BE2C (cell line): ENCODE measurements around the gene SNTG2.

Experiments used
- DNase-seq: peaks from one replicate; pipeline ENCODE4 v3.0.0-alpha.2; 2020
- H3K27me3 ChIP-seq: fragments of 250-450 bp; sonication (Bioruptor Pico); 2 replicates; pipeline ENCODE4 v1.5.1; 2020; ENCODE audit warnings: mild to moderate bottlenecking
- H3K36me3 ChIP-seq: fragments of 250-450 bp; sonication (Bioruptor Pico); 2 replicates; pipeline ENCODE4 v1.5.1; 2020; ENCODE audit warnings: mild to moderate bottlenecking
- H3K4me1 ChIP-seq: fragments of 250-450 bp; sonication (Bioruptor Pico); 2 replicates; pipeline ENCODE4 v1.5.1; 2020
- H3K4me3 ChIP-seq: 2 replicates; pipeline ENCODE4 v1.5.1; 2011; ENCODE audit warnings: low read depth, low read length
- H3K9me3 ChIP-seq: fragments of 250-450 bp; sonication (Bioruptor Pico); 2 replicates; pipeline ENCODE4 v1.5.1; 2020
- TF ChIP-seq, protein P1 (sequence below): IDR thresholded peaks from 2 replicates; pipeline ENCODE4 v1.5.1; 2012; ENCODE audit warnings: mild to moderate bottlenecking, low read depth, low read length

Gene SNTG2

DNA sequence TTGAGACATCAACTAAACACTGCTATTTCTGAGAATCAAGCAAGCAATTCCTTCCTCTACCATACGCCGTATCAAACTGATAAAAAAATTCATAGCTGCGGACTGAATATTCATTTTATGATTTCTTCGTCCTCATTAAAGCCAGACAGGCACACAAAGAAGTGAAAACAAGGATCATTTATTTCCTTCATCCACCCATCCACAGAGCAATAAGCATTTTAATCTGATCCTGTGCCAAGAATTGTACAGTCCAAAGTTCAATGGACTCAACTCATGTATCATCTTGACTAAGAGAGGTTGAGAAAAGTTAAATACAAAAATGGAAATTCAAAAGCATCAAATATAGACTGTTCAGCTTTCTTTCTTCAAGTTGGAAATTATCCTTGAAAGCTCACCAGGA lies 19.7 kb upstream of the SNTG2 start:
- Histone ChIP-seq H3K9me3 (no peaks in the 10 kb centered on the region), H3K4me1 (no peaks in the 10 kb centered on the region), H3K27me3 (no peaks in the 10 kb centered on the region), H3K36me3 (no peaks in the 10 kb centered on the region), H3K4me3 (no peak overlapping the region)
- TF ChIP-seq, protein P1, sequence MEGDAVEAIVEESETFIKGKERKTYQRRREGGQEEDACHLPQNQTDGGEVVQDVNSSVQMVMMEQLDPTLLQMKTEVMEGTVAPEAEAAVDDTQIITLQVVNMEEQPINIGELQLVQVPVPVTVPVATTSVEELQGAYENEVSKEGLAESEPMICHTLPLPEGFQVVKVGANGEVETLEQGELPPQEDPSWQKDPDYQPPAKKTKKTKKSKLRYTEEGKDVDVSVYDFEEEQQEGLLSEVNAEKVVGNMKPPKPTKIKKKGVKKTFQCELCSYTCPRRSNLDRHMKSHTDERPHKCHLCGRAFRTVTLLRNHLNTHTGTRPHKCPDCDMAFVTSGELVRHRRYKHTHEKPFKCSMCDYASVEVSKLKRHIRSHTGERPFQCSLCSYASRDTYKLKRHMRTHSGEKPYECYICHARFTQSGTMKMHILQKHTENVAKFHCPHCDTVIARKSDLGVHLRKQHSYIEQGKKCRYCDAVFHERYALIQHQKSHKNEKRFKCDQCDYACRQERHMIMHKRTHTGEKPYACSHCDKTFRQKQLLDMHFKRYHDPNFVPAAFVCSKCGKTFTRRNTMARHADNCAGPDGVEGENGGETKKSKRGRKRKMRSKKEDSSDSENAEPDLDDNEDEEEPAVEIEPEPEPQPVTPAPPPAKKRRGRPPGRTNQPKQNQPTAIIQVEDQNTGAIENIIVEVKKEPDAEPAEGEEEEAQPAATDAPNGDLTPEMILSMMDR, result no peak
- no peak for DNase-seq

DNA sequence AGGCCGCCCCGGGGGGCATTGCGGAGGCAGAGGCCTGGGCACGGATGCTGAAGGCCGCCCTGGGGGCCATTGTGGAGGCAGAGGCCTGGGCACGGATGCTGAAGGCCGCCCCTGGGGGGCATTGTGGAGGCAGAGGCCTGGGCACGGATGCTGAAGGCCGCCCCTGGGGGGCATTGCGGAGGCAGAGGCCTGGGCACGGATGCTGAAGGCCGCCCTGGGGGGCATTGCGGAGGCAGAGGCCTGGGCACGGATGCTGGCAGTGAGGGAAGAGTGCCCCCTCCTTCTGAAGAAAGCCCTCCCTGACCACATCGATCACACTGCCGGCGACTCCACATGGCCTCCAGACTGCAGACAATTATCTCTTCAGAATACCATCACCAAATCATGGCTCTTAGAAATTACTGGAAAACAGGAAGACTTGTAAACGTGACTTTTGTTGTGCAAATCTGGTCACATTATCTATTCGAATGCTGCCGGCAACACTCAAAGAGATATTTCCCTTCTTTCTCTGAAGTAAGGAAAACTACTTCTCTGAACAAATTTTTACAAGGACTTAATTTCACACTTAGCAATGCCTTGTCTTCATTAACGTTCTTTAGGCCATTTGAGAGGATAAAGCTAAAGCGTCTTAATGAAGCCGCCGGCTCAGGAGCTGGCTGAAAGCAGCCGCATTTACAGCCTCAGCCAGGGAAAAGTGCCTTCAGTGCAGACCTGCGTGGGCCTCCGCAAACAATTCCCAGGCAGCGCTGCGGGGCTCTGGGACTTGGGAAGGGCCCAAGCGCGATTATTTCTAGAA lies 18.1 kb upstream of the SNTG2 start:
- Histone ChIP-seq H3K36me3 (no peaks in the 10 kb centered on the region), H3K27me3 (no peaks in the 10 kb centered on the region), H3K4me3 (no peak overlapping the region), H3K4me1 (no peaks in the 10 kb centered on the region), H3K9me3 (no peaks in the 10 kb centered on the region)
- TF ChIP-seq, protein P1, result no peak
- no peak for DNase-seq

- TF ChIP-seq, protein P1, result no peak
- no peak for DNase-seq
- Histone ChIP-seq H3K9me3 (no peaks in the 10 kb centered on the region), H3K27me3 (no peaks in the 10 kb centered on the region), H3K36me3 (no peaks in the 10 kb centered on the region), H3K4me1 (no peaks in the 10 kb centered on the region), H3K4me3 (no peak overlapping the region)
These were observed 16.8 kb upstream of the SNTG2 start for GRCh38 chr2:933734-934295.

GRCh38 chr2:937530-937929 lies 13.1 kb upstream of the SNTG2 start:
- Histone ChIP-seq H3K9me3 (no peaks in the 10 kb centered on the region), H3K36me3 (no peaks in the 10 kb centered on the region), H3K4me3 (no peak overlapping the region), H3K4me1 (no peaks in the 10 kb centered on the region), H3K27me3 (no peaks in the 10 kb centered on the region)
- TF ChIP-seq, protein P1, result no peak
- no peak for DNase-seq

DNA sequence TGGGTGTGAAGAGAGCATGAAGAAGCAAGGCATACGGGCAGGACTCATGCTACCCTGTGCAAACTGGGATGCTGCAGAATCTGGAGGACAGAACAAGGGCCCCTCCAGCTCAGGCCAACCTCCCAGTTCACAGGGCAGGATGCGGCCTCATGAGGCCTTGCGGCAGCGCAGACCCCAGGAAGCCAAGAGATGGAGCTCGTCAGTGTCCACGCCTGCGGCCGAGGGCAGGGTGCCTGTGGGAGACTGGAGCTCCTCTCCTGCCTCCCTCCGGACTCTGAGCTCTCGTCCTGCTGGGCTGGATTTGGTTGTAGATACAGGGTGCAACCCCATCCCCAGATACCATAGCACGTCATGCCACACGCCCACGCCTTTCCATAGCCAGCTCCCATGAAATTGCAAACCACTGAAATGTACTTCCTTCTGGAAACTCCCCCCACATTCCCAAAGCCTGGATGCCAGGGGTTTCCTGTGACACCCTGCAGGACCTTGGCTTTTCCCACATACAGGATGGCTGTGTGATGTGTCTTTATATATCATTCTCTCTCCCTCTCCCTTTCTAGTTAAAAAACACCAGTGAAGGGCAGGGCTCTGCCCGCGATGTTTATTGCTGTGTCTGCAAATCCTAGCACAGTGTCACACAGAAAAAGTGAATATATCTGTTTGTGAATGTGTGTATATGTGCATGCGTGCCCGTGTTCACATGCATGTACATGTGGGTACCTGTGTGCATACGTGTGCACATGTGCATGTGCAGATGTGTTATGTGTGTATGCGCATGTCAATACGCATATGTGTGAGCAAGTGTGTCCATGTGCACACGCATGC lies 12.3 kb upstream of the SNTG2 start:
- no peaks in the 10 kb centered on the region for H3K4me1 ChIP-seq
- H3K27me3 ChIP-seq, result no peaks in the 10 kb centered on the region
- H3K36me3 ChIP-seq, result no peaks in the 10 kb centered on the region
- no peaks in the 10 kb centered on the region for H3K9me3 ChIP-seq
- TF ChIP-seq, protein P1, result no peak
- DNase-seq, result no peak
- no peak overlapping the region for H3K4me3 ChIP-seq
